ENCODE data around the gene FAM13C.

Gene FAM13C

GRCh38 chr10:59312247-59312646, 50.1 kb downstream of the FAM13C start:
- FAIRE-seq, result no peak

GRCh38 chr10:59311025-59311424, 51.3 kb downstream of the FAM13C start:
- no peak for FAIRE-seq

DNA sequence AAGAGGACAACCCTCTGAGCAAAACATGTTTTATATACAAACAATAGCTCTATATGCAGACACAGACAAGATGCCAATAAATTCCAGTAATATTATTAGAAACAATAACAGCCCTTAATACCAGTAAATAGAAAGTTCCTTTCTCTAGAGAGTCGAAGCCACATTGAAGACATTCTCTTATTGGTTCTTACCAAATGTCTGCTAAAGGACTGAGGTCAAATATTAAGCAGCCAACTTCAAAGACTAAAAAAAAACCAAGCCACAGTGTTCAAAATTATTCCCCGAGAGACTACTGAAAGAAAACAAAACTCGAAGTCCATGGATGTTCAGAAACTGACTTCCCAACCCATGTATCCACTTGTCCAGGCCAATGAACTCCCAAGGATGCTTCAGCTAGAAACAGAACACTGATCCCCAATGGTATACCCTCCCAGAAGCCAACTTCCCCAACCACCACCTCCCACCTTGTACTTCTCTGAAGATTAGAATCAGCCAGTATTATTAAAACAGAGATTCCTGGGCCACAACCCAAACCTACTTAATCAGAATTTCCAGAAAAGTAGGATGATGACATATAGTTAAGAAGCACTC, 51.9 kb downstream of the FAM13C start:
- FAIRE-seq, result no peak

- no peak for FAIRE-seq
These were observed 57.7 kb downstream of the FAM13C start for GRCh38 chr10:59304521-59305097.

GRCh38 chr10:59303018-59303417, 59.3 kb downstream of the FAM13C start:
- no peak for FAIRE-seq

DNA sequence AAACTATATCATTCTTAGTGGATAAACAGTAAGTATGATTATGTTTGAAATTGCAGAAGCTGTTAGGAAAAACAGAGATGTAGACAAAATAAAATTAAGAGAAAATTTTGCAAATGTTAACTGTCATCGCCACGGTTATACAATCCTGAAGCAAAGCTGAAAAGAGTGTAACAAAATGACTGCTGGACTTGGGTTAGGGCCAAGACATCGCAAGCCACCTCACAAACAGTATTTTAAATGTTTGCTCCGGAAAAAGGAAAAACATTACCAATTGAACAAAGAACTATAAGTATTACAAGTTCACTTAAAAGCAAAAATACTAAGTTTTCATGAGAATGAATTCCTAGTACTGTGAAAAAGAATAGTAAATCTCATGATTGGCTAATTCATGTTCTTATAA, 60.0 kb downstream of the FAM13C start:
- no peak for FAIRE-seq

DNA sequence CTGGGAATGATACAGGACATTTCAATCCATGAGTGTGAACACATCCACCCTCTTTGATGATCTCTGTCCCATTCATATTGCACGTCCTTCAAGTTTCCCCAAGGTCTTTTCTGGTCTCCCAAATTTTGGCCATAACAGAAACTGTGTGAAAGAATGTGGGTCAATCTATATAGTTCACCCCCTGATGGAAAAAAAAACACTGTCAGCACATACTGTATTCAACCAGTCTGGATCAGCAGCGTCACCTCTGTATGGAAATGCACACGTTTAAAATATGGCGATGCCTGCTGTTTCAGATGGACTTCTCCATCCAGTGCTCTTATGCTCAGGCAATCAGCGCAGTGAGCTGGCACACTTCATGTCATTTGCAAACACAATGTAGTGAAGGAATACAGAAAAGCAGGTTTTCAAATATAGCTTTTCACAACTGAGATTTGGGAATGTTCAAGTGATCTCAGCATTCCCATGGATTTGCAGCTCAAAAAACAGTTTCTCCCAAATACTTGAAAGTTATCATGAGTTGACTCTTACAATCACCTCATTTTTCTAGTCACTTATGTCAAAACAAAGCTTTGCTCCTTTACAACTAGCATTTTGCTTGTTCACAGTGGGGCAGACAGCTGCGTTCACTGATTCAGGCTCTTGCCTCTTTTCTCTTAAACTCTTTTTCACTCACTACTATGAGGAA, 61.1 kb downstream of the FAM13C start:
- FAIRE-seq, result no peak

GRCh38 chr10:59300386-59300785, 62.0 kb downstream of the FAM13C start:
- no peak for FAIRE-seq

- no peak for FAIRE-seq
These were observed 62.4 kb downstream of the FAM13C start for GRCh38 chr10:59299933-59300332.

DNA sequence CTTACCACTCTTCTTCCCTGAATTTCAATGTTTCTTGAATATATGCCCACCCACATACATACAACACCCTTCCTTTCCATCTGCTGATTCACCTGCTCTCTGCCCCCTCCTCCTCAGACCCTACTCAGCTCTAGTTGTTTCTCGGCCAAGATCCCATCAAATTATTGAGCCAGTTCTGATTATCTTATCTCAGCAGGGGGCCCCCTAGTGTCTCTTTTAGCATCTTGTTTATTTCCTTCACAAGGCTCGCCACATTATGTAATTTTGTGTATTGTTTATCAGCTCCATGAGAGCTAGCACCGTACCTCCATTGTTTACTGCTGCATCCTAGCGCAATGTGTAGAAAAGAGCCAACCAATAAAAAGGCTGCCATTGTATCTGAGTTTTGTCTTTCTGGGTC, 71.9 kb downstream of the FAM13C start:
- FAIRE-seq, result no peak

GRCh38 chr10:59289853-59290252, 72.5 kb downstream of the FAM13C start:
- no peak for FAIRE-seq

DNA sequence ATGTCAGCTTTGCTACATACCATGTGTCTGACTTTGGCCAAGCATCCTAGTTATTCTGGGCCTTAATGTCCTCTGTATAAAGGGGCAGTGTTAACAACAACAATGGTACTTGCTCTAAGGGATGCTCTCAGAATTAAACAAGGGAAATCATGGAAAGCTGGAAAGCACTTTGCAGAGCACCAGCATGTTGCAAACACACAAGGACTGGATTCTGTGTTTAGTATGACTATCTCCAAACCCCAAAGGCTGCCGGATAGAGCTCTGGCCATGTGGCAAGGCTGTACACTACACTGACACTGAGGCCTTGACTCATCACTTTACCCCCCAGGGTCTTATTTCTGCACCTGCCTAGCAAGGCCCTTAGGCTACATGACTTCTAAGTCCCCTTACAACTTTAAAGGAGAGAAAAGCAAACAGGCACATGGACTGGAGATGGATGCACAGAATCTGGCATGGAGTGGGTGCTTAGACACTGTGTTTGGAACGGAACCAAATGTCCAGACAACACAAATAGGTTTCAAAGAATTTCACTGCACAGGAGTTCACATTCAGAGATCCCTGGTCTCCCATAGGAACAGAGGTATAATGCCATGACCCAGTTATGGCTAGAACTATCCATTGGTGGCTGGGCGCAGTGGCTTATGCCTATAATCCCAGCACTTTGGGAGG, 74.6 kb downstream of the FAM13C start:
- FAIRE-seq, result no peak

GRCh38 chr10:59285848-59286247, 76.5 kb downstream of the FAM13C start:
- FAIRE-seq, result no peak

- no peak for FAIRE-seq
These were observed 77.3 kb downstream of the FAM13C start for GRCh38 chr10:59285073-59285472.

- FAIRE-seq, result no peak
These were observed 78.0 kb downstream of the FAM13C start for GRCh38 chr10:59284118-59284975.

DNA sequence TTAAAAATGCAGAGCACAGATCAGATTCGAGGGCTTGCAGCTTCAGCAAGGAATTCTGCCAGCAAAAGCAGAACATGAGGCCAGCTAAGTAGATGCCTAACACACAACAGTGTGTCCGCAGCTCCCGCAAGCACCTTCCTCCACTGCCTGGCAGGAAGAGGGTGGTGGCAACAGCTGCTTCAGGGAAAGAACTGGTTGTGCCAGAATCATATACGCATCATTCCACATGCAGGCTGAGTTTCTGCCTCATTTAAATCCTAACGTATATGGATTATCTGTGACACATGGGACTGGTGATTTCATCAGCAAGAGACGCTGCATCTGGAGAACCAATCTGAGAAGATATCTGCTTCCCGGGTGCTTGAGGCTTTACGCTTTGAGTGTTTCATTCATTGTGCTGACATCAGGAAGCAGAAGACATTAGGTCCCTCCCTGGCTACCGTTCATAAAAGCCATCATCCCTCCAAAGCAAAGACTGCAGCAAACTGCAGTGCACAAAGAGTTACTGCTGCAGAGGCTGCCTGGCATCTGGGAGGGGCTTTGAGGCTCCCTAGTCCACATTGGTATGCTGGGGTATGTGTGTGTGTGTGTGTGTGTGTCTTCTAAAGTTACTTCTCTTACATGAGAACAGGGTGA, 78.8 kb downstream of the FAM13C start:
- FAIRE-seq, result no peak

GRCh38 chr10:59281861-59282260, 80.5 kb downstream of the FAM13C start:
- FAIRE-seq, result no peak

- FAIRE-seq, result no peak
These were observed 82.3 kb downstream of the FAM13C start for GRCh38 chr10:59279991-59280505.

DNA sequence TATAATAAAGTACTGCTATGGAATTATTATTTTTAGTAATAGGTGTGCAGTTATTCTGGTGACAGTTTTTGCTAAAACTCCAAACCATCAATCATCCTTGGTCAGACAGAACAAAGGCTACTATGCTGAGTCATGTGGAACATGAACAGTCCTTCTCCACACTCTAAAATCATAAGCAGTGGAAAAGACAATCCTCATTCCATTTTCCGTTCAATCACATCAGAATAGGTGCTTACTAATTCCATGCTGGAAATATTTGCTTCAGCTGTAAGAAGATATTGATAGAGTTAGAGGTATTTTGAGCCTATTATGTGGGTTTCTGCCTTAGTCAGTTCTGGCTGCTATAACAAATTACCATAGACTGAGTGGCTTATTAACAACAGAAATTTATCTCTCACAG, 82.9 kb downstream of the FAM13C start:
- FAIRE-seq, result no peak

DNA sequence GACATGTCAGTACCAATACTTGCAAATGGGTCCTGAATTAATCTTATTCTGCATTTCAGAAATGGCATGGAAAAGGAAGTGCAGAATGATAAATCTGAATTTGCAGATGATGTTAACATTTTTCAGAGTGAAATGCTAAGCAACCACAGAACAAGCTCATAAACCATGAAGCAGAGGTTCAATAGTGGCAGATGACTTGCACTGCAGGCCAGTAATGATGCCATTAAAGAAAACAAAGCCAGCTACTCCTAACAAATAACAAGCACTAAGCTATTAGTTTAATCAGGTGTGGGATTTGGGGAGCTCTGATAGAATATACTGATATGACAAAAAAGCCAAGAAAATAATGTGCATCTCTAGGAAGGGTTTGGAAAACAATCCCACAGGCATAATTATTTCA, 85.4 kb downstream of the FAM13C start:
- FAIRE-seq, result no peak

GRCh38 chr10:59276133-59276532, 86.2 kb downstream of the FAM13C start:
- FAIRE-seq, result no peak

DNA sequence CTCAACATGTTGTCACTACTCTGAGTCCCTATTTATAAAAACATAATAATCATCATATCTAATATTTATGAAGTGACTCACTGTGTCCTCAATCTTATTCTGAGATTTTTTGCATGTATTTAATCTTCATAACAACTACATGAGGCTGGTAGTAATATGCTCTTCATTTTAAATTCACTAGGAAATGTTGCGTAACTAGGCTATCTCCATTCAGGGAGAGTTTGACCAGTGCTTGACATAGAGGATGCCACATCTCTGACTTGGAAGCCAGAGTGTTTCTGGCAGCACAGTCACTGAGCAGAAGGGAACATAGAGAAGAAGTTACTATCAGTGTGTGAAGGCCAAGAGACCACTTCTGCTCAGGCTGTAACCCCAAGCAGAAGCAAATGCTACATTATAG, 88.9 kb downstream of the FAM13C start:
- FAIRE-seq, result no peak

All from endometrium (tissue), 2 donors.